ENCODE results near the gene ITGA1. TPM values are rescaled to one million over a fixed set of nuclear protein-coding genes. Genes with fewer than 3 reads are reported as not detected.

ITGA1 gene
- total and polyA plus RNA-seq, 2 of the 13 experiments (the other 11 are each of a cell fraction or from before 2014, with no cell fraction given) = 23.1 to 28.6 TPM

DNA sequence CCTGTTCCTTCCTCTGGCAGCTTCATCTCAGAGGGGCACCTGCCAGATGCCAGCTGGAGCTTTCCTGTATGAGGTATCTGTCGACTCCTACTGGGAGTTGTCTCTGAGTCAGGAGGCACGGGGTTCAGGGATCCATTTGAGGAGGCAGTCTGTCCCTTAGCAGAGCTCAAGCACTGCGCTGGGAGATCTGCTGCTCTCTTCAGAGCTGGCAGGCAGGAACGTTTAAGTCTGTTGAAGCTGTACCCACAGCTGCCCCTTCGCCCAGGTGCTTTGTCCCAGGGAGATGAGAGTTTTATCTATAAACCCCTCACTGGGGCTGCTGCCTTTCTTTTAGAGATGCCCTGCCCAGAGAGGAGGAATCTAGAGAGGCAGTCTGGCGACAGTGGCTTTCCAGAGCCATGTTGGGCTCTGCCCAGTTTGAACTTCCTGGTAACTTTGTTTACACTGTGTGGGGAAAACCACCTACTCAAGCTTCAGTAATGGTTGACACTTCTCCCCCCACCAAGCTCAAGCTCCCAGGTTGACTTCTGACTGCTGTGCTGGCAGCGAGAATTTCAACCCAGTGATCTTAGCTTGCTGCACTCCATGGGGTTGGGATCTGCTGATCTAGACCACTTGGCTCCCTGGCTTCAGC is 189.7 kb downstream of the ITGA1 start:
- peaks cover 16% of the 10 kb centered on the region for H3K9me3 ChIP-seq (ENCODE audit: low read length)
- no peaks in the 10 kb centered on the region for H3K36me3 ChIP-seq (replicated peaks in 1 of 2; ENCODE audit: control insufficient read depth in 1 of 2, insufficient read depth in 2 of 2, low read length in 2 of 2)
- H4K20me1 ChIP-seq (ENCODE audit: insufficient read depth, low read length) = no peaks in the 10 kb centered on the region
- 57% methylated on average over 2 of the region's 7 CpGs for WGBS (ENCODE audit: low lambda C conversion rate)
- ChIA-PET CTCF (ENCODE audit: low intra/inter-chr PET ratio, low total read pairs) (no interaction called here), POLR2A (interaction anchor here (1.2 kb wide), 1 partner anchor 12 kb away, joined by 5 read pairs; the partner anchor contains the start of gene ITGA2)
- H3K4me2 ChIP-seq (ENCODE audit: low read depth, low read length) = peak overlapping the region; percentile 24; the same call in 1 of the 2 replicates
- no peak for FAIRE-seq
- intact Hi-C loops (cut with micrococcal nuclease; ENCODE audit: unreplicated experiment) (no loop called here), in situ Hi-C loops (cut with HindIII; ENCODE audit: extremely low pct_ligation_motif_present, low pct_unique_long_range_greater_than_20kb) (no loop called here)
- no peaks in the 10 kb centered on the region for H3K27me3 ChIP-seq (ENCODE audit: control insufficient read depth in 1 of 2, insufficient read depth in 2 of 2, low read length in 2 of 2)
- no peak overlapping the region for H3K4me3 ChIP-seq (replicated peaks in 1 of 3; ENCODE audit: insufficient read depth in 1 of 3, low read depth in 2 of 3, low read length in 3 of 3)
- no TSS peak for BruUV-seq (replicated peaks)
- ATAC-seq = peak; percentile 83
- DNase-seq (ENCODE audit: low spot score) = peak; percentile 40
- peaks cover 12% of the 10 kb centered on the region for H3K4me1 ChIP-seq (ENCODE audit: insufficient read depth, low read length)
- no peak overlapping the region for H3K27ac ChIP-seq (ENCODE audit: extremely low read length, insufficient read depth, low read length)
- no peak overlapping the region for H2AFZ ChIP-seq (ENCODE audit: low read length)
- H3K9ac ChIP-seq (ENCODE audit: insufficient read depth, low read depth, low read length) = no peak overlapping the region
- no peaks in the 10 kb centered on the region for H3K79me2 ChIP-seq (ENCODE audit: insufficient read depth, low read length)
- TF ChIP-seq ZNF180 (CRISPR knock-in tag; IDR thresholded peaks at IDR 0.05; ENCODE audit: borderline replicate concordance, low read depth) = no peak
- no peak for TF ChIP-seq KLF15 (CRISPR knock-in tag; IDR thresholded peaks at IDR 0.05; ENCODE audit: borderline replicate concordance)
- no peak for TF ChIP-seq FOXC1 (CRISPR knock-in tag; IDR thresholded peaks at IDR 0.05; ENCODE audit: borderline replicate concordance)
- no peak for TF ChIP-seq ELF1 (CRISPR knock-in tag; IDR thresholded peaks at IDR 0.05)
- TF ChIP-seq ATF7 (IDR thresholded peaks at IDR 0.05) = no peak
- no peak for TF ChIP-seq ATF7 (CRISPR knock-in tag; IDR thresholded peaks at IDR 0.05)
- TF ChIP-seq ZNF17 (CRISPR knock-in tag; IDR thresholded peaks at IDR 0.05) = peak; percentile 98
- no peak for TF ChIP-seq ZNF264 (CRISPR knock-in tag; IDR thresholded peaks at IDR 0.05)
- TF ChIP-seq ZC3H4 (CRISPR knock-in tag; IDR thresholded peaks at IDR 0.05; ENCODE audit: borderline replicate concordance) = no peak
- TF ChIP-seq, protein P1, sequence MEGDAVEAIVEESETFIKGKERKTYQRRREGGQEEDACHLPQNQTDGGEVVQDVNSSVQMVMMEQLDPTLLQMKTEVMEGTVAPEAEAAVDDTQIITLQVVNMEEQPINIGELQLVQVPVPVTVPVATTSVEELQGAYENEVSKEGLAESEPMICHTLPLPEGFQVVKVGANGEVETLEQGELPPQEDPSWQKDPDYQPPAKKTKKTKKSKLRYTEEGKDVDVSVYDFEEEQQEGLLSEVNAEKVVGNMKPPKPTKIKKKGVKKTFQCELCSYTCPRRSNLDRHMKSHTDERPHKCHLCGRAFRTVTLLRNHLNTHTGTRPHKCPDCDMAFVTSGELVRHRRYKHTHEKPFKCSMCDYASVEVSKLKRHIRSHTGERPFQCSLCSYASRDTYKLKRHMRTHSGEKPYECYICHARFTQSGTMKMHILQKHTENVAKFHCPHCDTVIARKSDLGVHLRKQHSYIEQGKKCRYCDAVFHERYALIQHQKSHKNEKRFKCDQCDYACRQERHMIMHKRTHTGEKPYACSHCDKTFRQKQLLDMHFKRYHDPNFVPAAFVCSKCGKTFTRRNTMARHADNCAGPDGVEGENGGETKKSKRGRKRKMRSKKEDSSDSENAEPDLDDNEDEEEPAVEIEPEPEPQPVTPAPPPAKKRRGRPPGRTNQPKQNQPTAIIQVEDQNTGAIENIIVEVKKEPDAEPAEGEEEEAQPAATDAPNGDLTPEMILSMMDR (CRISPR knock-in tag; IDR thresholded peaks at IDR 0.05) = no peak
- no peak for TF ChIP-seq ZNF709 (CRISPR knock-in tag; IDR thresholded peaks at IDR 0.05)
- no peak for TF ChIP-seq PPARG (CRISPR knock-in tag; conservative IDR thresholded peaks at IDR 0.05)
- TF ChIP-seq, protein P2, sequence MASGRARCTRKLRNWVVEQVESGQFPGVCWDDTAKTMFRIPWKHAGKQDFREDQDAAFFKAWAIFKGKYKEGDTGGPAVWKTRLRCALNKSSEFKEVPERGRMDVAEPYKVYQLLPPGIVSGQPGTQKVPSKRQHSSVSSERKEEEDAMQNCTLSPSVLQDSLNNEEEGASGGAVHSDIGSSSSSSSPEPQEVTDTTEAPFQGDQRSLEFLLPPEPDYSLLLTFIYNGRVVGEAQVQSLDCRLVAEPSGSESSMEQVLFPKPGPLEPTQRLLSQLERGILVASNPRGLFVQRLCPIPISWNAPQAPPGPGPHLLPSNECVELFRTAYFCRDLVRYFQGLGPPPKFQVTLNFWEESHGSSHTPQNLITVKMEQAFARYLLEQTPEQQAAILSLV (CRISPR knock-in tag; IDR thresholded peaks at IDR 0.05; ENCODE audit: borderline replicate concordance) = no peak
- TF ChIP-seq, protein P3, sequence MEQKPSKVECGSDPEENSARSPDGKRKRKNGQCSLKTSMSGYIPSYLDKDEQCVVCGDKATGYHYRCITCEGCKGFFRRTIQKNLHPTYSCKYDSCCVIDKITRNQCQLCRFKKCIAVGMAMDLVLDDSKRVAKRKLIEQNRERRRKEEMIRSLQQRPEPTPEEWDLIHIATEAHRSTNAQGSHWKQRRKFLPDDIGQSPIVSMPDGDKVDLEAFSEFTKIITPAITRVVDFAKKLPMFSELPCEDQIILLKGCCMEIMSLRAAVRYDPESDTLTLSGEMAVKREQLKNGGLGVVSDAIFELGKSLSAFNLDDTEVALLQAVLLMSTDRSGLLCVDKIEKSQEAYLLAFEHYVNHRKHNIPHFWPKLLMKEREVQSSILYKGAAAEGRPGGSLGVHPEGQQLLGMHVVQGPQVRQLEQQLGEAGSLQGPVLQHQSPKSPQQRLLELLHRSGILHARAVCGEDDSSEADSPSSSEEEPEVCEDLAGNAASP (CRISPR knock-in tag; IDR thresholded peaks at IDR 0.05; ENCODE audit: borderline replicate concordance) = no peak
- TF ChIP-seq ZNF333 (CRISPR knock-in tag; IDR thresholded peaks at IDR 0.05; ENCODE audit: borderline replicate concordance) = no peak
- no peak for TF ChIP-seq STAT5B (CRISPR knock-in tag; IDR thresholded peaks at IDR 0.05)
- no peak for TF ChIP-seq SMARCE1 (IDR thresholded peaks at IDR 0.05; ENCODE audit: borderline replicate concordance)
- no peak for TF ChIP-seq ZBTB7B (CRISPR knock-in tag; IDR thresholded peaks at IDR 0.05)
- no peak for TF ChIP-seq ZNF557 (CRISPR knock-in tag; IDR thresholded peaks at IDR 0.05)
- no peak for TF ChIP-seq ZNF879 (CRISPR knock-in tag; IDR thresholded peaks at IDR 0.05)
- peak; percentile 28; the same call in 1 of the 2 replicates for TF ChIP-seq PATZ1 (CRISPR knock-in tag; IDR thresholded peaks at IDR 0.05)

All from HepG2 (cell line).